ENCODE measurements around the gene TCN1.
"Not testable (repeated sequence)": the region's sequence is repeated elsewhere in the genome, so short reads cannot be mapped to it uniquely, and the experiment has no call there.

The TCN1 gene, protein sequence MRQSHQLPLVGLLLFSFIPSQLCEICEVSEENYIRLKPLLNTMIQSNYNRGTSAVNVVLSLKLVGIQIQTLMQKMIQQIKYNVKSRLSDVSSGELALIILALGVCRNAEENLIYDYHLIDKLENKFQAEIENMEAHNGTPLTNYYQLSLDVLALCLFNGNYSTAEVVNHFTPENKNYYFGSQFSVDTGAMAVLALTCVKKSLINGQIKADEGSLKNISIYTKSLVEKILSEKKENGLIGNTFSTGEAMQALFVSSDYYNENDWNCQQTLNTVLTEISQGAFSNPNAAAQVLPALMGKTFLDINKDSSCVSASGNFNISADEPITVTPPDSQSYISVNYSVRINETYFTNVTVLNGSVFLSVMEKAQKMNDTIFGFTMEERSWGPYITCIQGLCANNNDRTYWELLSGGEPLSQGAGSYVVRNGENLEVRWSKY

DNA sequence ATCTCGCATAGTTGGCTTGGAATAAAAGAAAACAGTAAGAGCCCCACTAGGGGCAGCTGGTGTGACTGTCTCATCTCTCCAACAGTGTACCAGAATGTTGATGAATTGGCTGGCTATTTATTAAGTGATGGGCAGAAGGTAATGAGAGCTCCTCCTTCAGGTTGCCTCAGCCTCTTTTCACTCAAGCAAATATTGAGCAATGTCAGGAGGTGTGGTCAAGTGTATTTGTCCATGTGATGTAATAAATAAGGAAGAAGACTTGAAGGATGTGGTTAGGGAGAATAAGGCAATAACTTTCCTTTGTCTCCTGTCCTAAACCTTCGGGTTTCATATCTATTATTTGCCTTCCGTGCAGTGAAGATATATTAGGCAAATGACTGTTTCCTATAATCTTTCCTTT, at the start of gene TCN1:
TSS of gene TCN1 (minus strand) at position 91 of the 400 bp plus-strand sequence. CDS start at position 74, 17 bp downstream.
- H3K27me3 ChIP-seq (ENCODE audit: control insufficient read depth, insufficient read depth, low read length) = no peaks in the 10 kb centered on the region
- H3K4me1 ChIP-seq (ENCODE audit: control insufficient read depth, low read depth, low read length) = no peaks in the 10 kb centered on the region
- no peaks in the 10 kb centered on the region for H3K36me3 ChIP-seq (ENCODE audit: control insufficient read depth, low read depth, low read length)
- H3K9me3 ChIP-seq (ENCODE audit: control insufficient read depth, low read depth, low read length) = no peaks in the 10 kb centered on the region
- H3K9ac ChIP-seq (ENCODE audit: low read length) = no peak within 1 kb of the TSS
- H3K4me3 ChIP-seq (ENCODE audit: low read length) = no peak within 1 kb of the TSS
- no peak within 1 kb of the TSS for H3K27ac ChIP-seq (ENCODE audit: low read length)

DNA sequence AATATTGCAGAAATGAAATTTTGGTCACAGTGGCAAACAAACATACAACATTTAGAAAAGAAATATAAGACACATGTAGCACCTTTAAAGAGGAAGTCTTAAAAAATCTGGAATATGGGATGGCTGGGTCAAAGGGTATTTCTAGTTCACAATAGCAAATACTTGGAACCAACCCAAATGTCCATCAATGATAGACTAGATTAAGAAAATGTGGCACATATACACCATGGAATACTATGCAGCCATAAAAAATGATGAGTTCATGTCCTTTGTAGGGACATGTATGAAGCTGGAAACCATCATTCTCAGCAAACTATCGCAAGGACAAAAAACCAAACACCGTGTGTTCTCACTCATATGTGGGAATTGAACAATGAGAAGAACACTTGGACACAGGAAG, 37.3 kb upstream of the TCN1 start:
- not testable (repeated sequence) for H3K4me1 ChIP-seq (ENCODE audit: control insufficient read depth, low read depth, low read length); H3K9ac ChIP-seq (ENCODE audit: low read length); H3K27me3 ChIP-seq (ENCODE audit: control insufficient read depth, insufficient read depth, low read length); H3K27ac ChIP-seq (ENCODE audit: low read length); H3K36me3 ChIP-seq (ENCODE audit: control insufficient read depth, low read depth, low read length); H3K4me3 ChIP-seq (ENCODE audit: low read length); H3K9me3 ChIP-seq (ENCODE audit: control insufficient read depth, low read depth, low read length)

GRCh38 chr11:59901306-59901705, 35.0 kb upstream of the TCN1 start:
- H3K36me3 ChIP-seq (ENCODE audit: control insufficient read depth, low read depth, low read length) = no peaks in the 10 kb centered on the region
- H3K27ac ChIP-seq (ENCODE audit: low read length) = no peak overlapping the region
- no peaks in the 10 kb centered on the region for H3K9me3 ChIP-seq (ENCODE audit: control insufficient read depth, low read depth, low read length)
- H3K4me3 ChIP-seq (ENCODE audit: low read length) = no peak overlapping the region
- H3K4me1 ChIP-seq (ENCODE audit: control insufficient read depth, low read depth, low read length) = no peaks in the 10 kb centered on the region
- H3K27me3 ChIP-seq (ENCODE audit: control insufficient read depth, insufficient read depth, low read length) = no peaks in the 10 kb centered on the region
- no peak overlapping the region for H3K9ac ChIP-seq (ENCODE audit: low read length)

DNA sequence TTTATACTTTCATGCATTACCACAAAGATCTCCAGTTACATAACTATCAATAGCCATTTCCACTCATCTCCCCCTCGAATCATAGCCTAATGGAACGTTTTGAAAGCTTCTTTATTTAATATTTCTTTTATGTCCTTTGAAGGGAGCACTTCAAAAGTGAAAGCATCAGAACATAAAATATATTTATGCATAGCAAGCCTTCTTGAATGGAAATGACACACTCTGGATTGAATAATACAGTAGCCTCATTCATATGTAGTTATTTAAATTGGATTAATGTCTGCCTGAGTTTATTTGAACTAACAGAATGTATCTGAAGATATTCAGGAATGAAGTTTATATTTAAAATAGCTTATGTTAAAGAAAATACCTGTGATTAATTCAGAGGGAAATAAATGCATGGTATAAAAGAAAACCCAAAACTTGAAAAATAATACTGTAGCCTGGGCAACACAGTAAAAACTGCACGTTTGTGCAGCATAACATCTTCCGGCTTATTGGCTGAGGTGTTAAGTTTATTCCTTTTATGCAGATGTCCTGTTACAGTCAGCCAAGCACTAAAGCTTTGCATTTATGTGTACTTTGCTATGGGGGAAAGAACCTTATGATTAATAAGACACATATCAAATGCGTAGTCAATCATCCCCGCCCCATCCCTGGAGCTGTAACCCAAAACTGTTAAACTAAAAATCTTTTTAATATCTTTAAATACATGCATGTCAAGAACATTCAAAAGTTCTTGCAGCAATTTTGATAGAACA, 34.3 kb upstream of the TCN1 start:
- no peak overlapping the region for H3K27ac ChIP-seq (ENCODE audit: low read length)
- H3K4me1 ChIP-seq (ENCODE audit: control insufficient read depth, low read depth, low read length) = no peaks in the 10 kb centered on the region
- no peak overlapping the region for H3K4me3 ChIP-seq (ENCODE audit: low read length)
- no peaks in the 10 kb centered on the region for H3K27me3 ChIP-seq (ENCODE audit: control insufficient read depth, insufficient read depth, low read length)
- H3K9ac ChIP-seq (ENCODE audit: low read length) = no peak overlapping the region
- H3K9me3 ChIP-seq (ENCODE audit: control insufficient read depth, low read depth, low read length) = no peaks in the 10 kb centered on the region
- no peaks in the 10 kb centered on the region for H3K36me3 ChIP-seq (ENCODE audit: control insufficient read depth, low read depth, low read length)

DNA sequence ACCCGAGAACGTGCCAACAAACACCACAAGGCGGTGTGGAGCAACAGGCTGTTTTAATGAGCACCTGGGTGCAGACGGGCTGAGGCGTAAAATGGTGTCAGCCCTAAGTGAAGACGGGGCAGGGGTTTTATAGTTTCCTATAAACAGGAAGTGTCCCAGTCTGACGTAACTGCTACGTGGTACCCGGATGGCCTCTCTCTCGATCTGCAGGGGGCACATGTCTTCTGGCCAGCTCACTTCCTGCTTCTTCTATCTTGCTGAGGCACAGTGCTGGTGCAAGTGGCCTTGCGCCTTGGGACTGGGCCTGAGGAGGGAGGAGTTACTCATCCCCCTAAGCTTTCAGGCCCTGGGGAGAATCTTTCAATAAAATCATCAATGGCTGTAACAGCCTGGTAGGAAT, 33.2 kb upstream of the TCN1 start:
- no peaks in the 10 kb centered on the region for H3K36me3 ChIP-seq (ENCODE audit: control insufficient read depth, low read depth, low read length)
- H3K27me3 ChIP-seq (ENCODE audit: control insufficient read depth, insufficient read depth, low read length) = no peaks in the 10 kb centered on the region
- H3K9ac ChIP-seq (ENCODE audit: low read length) = no peak overlapping the region

DNA sequence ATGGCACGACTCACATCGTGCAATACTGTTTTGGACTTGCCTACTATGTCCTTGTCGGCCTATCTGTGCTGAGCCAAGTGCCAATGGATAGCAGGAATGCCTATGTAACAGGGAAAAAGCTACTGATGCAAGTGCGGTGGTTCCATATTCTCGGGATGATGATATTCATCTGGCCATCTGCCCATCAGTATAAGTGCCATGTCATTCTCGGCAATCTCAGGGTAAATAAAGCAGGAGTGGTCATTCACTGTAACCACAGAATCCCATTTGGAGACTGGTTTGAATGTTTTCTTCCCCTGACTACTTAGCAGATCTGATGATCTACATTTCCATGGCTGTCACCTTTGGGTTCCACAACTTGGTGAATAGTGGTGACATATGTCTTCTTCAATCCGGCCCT, 32.4 kb upstream of the TCN1 start:
- no peak overlapping the region for H3K4me3 ChIP-seq (ENCODE audit: low read length)
- H3K36me3 ChIP-seq (ENCODE audit: control insufficient read depth, low read depth, low read length) = no peaks in the 10 kb centered on the region
- H3K27me3 ChIP-seq (ENCODE audit: control insufficient read depth, insufficient read depth, low read length) = no peaks in the 10 kb centered on the region
- H3K9ac ChIP-seq (ENCODE audit: low read length) = no peak overlapping the region
- H3K27ac ChIP-seq (ENCODE audit: low read length) = no peak overlapping the region
- no peaks in the 10 kb centered on the region for H3K4me1 ChIP-seq (ENCODE audit: control insufficient read depth, low read depth, low read length)
- H3K9me3 ChIP-seq (ENCODE audit: control insufficient read depth, low read depth, low read length) = no peaks in the 10 kb centered on the region

More for the DNA sequence above, 33.2 kb upstream of the TCN1 start:
- H3K27ac ChIP-seq (ENCODE audit: low read length) = no peak overlapping the region
- no peaks in the 10 kb centered on the region for H3K4me1 ChIP-seq (ENCODE audit: control insufficient read depth, low read depth, low read length)
- H3K9me3 ChIP-seq (ENCODE audit: control insufficient read depth, low read depth, low read length) = no peaks in the 10 kb centered on the region
- no peak overlapping the region for H3K4me3 ChIP-seq (ENCODE audit: low read length)

GRCh38 chr11:59898046-59898445, 31.8 kb upstream of the TCN1 start:
- Histone ChIP-seq H3K9ac (ENCODE audit: low read length) (no peak overlapping the region), H3K27me3 (ENCODE audit: control insufficient read depth, insufficient read depth, low read length) (no peaks in the 10 kb centered on the region), H3K36me3 (ENCODE audit: control insufficient read depth, low read depth, low read length) (no peaks in the 10 kb centered on the region), H3K27ac (ENCODE audit: low read length) (no peak overlapping the region), H3K9me3 (ENCODE audit: control insufficient read depth, low read depth, low read length) (no peaks in the 10 kb centered on the region), H3K4me1 (ENCODE audit: control insufficient read depth, low read depth, low read length) (no peaks in the 10 kb centered on the region), H3K4me3 (ENCODE audit: low read length) (no peak overlapping the region)

DNA sequence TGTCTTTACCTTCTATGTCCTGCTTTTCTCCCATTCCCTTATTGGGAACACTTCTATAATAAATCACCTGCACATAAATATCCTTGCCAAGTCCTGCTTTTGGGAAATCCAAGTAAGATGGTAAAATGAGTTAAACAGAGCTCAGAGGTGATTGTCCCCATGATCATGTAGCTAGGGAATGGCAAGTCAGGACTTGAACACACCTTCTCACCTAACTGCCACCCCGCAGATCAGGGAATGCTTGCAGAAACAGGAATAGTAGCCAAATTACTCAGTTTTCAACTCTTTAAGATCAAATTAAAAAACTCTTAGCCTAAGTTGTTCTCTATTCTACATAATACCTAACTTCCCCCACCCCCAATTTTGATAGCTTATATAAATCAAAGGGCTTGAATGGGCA, 28.3 kb upstream of the TCN1 start:
- Histone ChIP-seq H3K36me3 (ENCODE audit: control insufficient read depth, low read depth, low read length) (no peaks in the 10 kb centered on the region), H3K4me1 (ENCODE audit: control insufficient read depth, low read depth, low read length) (peaks cover 11% of the 10 kb centered on the region), H3K4me3 (ENCODE audit: low read length) (no peak overlapping the region), H3K9me3 (ENCODE audit: control insufficient read depth, low read depth, low read length) (no peaks in the 10 kb centered on the region), H3K27me3 (ENCODE audit: control insufficient read depth, insufficient read depth, low read length) (no peaks in the 10 kb centered on the region), H3K9ac (ENCODE audit: low read length) (no peak overlapping the region), H3K27ac (ENCODE audit: low read length) (no peak overlapping the region)

DNA sequence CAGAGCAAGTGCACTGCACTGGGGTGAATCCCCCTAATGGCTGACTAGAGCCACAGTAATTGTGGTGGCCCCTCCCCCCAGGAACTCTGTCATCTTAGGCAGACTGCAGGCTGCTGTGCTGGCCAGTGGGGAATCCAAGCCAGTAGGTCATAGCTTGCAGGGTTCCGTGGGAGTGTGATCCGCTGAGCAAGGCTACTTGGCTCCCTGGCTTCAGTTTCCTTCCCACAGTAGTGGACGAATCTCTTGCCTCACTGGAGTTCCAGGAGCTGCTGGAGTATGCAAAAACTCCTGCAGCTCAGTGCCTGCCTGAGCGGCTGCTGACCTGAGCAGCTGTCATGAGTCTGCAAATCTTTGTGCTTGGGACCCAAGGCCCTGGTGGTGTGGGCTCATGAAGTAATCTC, 25.5 kb upstream of the TCN1 start:
- no peak overlapping the region for H3K4me3 ChIP-seq (ENCODE audit: low read length)
- peak overlapping the region; percentile 30 for H3K27ac ChIP-seq (ENCODE audit: low read length)

GRCh38 chr11:59887156-59887555, 20.9 kb upstream of the TCN1 start:
- H3K4me3 ChIP-seq (ENCODE audit: low read length); H3K27me3 ChIP-seq (ENCODE audit: control insufficient read depth, insufficient read depth, low read length); H3K27ac ChIP-seq (ENCODE audit: low read length); H3K9me3 ChIP-seq (ENCODE audit: control insufficient read depth, low read depth, low read length); H3K9ac ChIP-seq (ENCODE audit: low read length); H3K36me3 ChIP-seq (ENCODE audit: control insufficient read depth, low read depth, low read length); H3K4me1 ChIP-seq (ENCODE audit: control insufficient read depth, low read depth, low read length): not testable (repeated sequence)

More for the DNA sequence above, 25.5 kb upstream of the TCN1 start:
- H3K27me3 ChIP-seq (ENCODE audit: control insufficient read depth, insufficient read depth, low read length) = no peaks in the 10 kb centered on the region
- peaks cover 11% of the 10 kb centered on the region for H3K4me1 ChIP-seq (ENCODE audit: control insufficient read depth, low read depth, low read length)
- H3K36me3 ChIP-seq (ENCODE audit: control insufficient read depth, low read depth, low read length) = no peaks in the 10 kb centered on the region
- no peak overlapping the region for H3K9ac ChIP-seq (ENCODE audit: low read length)
- no peaks in the 10 kb centered on the region for H3K9me3 ChIP-seq (ENCODE audit: control insufficient read depth, low read depth, low read length)

- H3K4me3 ChIP-seq (ENCODE audit: low read length) = no peak overlapping the region
- no peak overlapping the region for H3K9ac ChIP-seq (ENCODE audit: low read length)
- H3K4me1 ChIP-seq (ENCODE audit: control insufficient read depth, low read depth, low read length) = no peaks in the 10 kb centered on the region
- H3K27me3 ChIP-seq (ENCODE audit: control insufficient read depth, insufficient read depth, low read length) = no peaks in the 10 kb centered on the region
- no peaks in the 10 kb centered on the region for H3K36me3 ChIP-seq (ENCODE audit: control insufficient read depth, low read depth, low read length)
- no peaks in the 10 kb centered on the region for H3K9me3 ChIP-seq (ENCODE audit: control insufficient read depth, low read depth, low read length)
- H3K27ac ChIP-seq (ENCODE audit: low read length) = no peak overlapping the region
These were observed 17.3 kb upstream of the TCN1 start for GRCh38 chr11:59883597-59883996.

DNA sequence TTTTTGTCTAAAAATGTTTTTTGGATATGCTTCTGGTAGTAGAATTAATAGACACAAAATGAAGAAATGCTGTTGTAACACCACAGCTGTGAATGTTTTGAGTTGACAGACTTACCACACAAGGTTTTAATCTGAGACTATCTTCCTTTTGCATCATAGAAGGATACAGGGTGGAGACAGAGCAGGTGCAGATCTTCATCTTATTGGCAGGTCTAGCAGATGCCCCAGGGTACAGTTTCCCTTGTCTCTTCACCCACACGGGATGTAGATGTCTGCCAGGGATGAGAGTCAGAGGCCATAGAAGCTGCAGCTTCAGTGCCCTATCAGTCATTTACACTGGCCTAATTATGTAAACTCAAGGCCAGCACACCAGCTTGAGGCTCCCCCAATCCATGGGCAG, 13.3 kb upstream of the TCN1 start:
- Histone ChIP-seq H3K4me1 (ENCODE audit: control insufficient read depth, low read depth, low read length) (no peaks in the 10 kb centered on the region), H3K27me3 (ENCODE audit: control insufficient read depth, insufficient read depth, low read length) (no peaks in the 10 kb centered on the region), H3K27ac (ENCODE audit: low read length) (no peak overlapping the region), H3K9ac (ENCODE audit: low read length) (no peak overlapping the region), H3K36me3 (ENCODE audit: control insufficient read depth, low read depth, low read length) (no peaks in the 10 kb centered on the region), H3K9me3 (ENCODE audit: control insufficient read depth, low read depth, low read length) (no peaks in the 10 kb centered on the region), H3K4me3 (ENCODE audit: low read length) (no peak overlapping the region)
